ENCODE data around the gene MDP1.

The MDP1 gene

DNA sequence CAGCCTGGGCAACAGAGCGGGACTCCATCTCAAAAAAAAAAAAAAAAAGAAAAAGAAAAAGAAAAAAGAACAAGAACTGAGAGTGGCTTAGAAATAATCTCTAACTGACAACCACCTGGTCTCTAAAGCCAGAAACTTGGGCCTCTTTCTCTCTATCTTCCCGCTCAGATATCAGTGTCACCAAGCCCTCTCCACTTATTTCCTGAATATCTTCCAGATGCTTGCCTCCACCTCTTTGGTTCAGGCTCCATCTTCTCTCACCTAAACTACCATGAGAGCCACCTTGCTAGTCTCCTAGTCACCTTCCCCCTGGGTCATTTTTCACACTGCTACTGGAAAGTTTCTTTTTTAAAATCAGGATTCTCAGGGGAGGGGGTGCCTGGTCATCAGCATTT is 18.8 kb downstream of the MDP1 start:
- DNase-seq: no peak

DNA sequence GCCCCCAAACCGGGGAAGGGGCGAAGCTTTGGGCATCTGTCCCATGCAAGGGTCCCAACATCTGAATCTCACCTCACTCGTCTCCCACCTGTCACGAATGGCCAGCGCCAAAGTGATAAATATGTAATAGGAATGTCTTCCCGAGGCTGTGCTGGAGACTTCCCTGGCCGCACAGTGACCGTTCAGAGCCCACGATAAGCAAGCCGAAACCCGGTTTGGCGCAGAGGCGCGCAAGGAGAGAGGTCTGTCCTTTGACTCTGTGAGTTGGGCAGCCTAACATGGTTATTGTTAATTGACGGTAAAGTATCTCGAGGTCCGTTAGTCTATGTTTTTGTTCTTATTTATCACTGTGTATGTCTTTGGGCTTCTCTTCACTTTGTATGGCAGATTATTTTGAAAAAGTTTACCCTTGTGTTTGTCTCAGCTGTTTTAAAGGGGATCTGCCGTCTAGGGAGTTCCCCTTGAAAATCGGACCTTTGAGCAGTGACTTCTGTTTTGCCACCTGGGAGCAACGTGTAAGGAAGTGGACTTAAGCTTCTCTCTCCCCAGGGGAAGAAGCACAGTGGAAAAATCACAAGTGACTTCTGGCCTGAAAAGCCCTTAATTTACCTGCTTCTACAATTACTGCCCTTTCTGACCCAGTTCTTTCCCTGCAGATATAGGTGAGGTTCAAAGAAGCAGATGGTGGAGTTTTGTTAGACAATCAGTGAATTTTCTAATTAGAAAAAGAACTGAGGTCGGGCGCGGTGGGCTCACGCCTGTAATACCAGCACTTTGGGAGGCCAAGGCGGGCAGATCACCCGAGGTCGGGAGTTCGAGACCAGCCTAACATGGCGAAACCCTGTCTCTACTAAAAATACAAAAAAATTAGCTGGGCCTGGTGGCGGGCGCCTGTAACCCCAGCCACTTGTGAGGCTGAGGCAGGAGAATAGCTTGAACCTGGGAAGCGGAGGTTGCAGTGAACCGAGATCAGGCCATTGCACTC is 19.5 kb downstream of the MDP1 start:
- no peak for DNase-seq

DNA sequence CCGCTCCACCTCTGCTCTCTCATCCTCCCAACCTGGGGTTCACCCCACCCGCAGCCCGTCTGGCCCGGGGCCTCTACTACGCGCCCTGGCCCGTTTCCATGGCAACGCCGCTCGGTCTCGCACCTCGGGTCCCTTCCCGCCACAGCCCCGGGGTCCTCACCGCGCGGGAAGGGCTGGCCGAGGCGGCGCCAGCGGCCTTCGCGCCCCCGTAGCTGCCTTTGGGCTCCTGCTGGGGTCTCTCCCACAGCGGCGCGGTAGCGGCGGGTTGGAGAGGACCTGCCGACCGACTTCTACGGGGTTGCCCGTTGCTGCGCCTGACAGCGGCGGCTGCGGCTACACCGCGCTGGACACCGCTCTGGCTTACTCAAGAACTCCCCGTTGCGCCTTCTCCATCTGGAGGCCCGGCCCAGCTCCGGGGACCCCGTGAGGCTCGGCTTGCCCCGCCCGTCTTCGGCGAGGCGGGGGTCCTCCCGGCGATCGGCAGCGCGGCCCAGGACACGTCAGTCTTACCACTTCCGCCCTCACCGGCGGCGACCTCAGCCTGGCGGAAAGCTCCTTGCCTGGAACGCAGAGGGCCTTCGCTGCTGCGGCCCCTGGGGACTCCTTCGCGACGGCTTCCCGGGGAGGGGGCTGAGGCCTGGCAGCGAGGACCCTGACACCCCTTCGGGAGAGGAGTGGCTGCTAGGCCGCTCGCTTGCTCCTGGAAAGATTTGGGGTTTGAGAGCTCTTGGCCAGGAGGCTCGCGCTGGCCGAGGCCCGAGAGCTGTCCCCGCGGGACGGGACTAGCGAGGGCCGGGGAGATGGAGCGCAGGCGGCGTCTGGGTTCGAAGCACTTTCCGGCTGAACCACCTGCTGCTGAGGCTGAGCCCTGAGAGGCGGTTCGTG is 20.4 kb downstream of the MDP1 start, which contains the start of gene TM9SF1:
Gene TM9SF1, minus strand, starts transcription at position 256 of the 885 bp plus-strand sequence. CDS start 422 bp downstream, outside the sequence.
- DNase-seq: peak; percentile 67 to 74

DNA sequence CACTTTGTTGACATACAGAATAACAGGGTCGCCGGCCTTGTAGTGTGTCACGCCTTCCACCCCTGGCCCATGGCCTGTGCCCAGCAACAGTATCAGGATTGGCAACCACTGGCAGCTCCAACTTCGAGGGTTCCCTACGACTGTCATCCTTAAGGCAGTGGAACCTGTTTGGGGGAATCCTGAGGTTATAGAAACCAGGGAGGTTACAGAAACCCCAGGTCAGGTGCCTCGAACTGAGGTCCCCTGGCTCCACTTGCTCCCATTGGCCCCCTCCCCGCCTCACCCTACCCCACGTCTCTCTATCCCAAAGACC is 21.0 kb downstream of the MDP1 start:
- no peak for DNase-seq

DNA sequence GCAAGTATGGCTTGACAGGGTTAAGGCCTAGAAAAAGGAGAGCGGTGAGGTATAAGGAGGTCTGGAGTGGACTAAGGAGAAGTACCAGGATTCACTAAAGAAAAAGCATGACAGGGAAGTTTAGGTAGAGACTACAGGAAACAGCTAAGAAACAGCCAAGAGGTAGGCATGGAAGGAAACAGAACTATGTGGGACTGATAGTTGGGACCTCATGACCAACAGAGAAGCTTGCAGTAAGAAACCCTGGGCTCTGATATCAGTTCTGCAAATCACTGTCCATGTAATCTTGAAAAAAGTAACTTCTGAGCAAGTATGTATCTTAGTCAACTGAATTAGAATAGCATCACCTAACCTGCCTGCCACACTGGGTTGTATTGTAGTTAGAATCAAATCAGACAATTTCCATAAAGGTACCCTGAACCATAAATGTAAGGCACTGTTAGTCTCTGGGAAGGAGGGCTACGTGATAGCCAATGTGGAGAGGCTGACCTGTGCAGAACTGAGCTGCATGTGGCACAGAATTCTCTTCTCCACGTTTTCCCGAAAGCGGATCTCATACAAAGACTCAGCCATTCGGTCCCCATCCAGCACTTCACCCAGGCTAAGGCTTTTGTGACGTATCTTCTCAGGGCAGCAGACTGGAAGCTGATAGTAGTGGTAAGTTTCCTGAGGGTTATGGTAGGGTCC is 21.5 kb downstream of the MDP1 start:
- DNase-seq: no peak

DNA sequence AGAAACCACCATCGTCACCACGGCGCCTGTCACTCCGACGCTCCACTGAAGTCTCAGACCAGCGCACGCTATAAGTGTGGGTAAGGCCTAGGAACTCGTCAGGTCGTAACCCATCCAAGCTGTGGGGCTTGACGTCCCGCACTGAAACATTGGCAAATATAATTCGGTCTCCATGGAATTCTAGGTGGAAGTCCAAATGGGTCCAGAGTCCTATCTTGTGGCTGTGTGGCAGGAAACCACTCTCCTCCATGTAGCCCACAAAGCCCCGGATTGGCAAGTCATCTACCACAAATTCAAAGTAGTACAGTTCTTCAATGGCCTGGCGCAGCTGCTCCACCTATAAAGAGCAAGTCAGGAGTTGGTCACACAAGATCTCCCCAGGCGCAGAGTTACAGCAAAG is 22.9 kb downstream of the MDP1 start:
- DNase-seq: no peak

DNA sequence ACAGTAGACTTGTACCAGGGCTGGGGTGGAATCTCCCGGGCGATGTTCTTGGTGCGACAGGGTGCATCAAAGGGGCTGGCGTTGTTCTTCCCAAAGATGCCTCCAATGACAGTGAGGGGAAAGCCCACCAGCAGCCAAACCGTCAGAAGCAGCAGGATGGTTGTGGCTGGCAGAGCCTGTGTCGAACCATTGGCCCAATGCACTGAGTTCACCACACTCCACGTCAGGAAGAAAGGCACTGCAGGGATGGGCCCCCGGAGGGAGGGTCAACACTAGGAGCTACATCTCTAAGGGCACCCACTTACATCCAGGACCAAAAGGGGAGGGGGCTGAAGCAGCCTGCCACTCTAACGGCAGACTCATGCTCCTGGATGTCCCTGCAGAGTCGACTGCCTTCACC is 25.4 kb downstream of the MDP1 start:
- DNase-seq: no peak

DNA sequence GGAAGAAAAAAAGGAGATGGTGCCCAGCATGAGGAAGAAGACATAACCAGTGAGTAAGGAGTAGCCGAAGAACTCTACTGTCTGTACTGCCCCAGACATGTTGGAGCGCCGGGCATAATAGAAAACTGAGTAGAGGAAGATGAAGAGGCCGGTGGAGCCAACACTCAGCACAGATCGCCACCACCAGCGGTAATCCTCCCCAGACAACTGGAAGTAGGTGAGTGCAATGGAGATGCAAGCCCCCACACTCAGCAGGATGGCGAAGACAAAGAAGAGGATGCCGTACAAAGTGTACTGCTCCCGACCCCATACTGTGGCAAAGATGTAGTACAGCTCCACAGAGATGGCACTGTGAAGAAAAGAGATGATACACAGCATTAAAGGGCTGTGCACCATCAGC is 26.4 kb downstream of the MDP1 start:
- no peak for DNase-seq

DNA sequence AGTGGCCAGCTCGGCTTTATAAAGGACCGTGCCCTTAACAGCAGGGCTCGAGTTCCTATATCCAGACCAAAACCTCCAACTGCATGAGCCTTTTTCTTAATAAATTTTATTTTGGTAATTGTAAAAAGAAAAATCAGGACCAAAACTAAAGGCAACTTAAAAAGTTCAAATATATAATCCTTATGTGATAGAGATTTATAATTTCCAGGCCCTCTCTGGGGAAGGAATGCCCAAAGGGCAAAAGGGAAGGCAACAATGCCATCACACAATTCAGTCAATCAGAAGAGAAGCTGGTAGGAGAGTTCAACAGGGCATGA is 26.8 kb downstream of the MDP1 start:
- no peak for DNase-seq

DNA sequence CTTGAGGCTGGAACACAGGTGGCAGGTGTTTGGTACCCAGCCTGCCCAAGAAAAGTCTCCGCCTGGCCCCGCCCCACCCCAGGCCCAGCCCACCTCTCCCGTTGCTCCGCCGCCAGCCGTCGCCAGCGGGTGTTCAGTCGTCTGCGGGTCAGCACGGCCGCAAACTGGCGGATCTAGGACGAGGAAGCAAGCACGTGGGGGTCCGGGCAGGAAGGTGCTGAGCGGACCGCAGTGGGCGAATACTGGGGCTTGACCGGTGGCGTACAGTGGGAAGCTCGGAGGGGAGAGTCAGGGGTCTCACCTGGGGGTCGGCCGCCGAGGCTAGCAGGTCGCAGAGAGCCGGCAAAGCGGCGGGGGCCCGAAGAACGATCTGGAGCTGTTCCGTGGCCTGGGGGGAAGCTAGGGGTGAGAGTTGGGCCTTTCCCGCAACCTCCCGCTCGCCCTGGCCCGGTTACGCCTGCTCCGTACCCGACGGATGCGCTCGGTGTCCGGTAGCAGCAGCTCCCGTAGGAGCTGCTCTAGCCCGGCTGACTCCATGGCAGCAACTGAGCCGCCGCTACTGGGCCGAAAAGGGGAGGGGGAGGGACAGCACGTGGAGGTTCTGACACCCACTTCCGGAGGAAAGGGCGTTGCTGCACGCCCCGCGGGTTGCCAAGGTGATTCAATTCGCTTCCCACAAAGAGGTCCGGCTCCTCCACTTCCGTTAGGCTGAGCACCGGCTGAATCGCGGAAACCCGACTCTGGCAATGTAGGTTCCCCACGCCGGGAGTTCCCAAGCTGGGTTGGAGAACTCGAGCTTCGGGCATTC is 27.4 kb downstream of the MDP1 start, which contains the start of gene IPO4:
Gene IPO4, minus strand, starts transcription at position 566 of the 808 bp plus-strand sequence. Its CDS starts 29 bp downstream, at position 537.
- DNase-seq: peak; percentile 81 to 96

DNA sequence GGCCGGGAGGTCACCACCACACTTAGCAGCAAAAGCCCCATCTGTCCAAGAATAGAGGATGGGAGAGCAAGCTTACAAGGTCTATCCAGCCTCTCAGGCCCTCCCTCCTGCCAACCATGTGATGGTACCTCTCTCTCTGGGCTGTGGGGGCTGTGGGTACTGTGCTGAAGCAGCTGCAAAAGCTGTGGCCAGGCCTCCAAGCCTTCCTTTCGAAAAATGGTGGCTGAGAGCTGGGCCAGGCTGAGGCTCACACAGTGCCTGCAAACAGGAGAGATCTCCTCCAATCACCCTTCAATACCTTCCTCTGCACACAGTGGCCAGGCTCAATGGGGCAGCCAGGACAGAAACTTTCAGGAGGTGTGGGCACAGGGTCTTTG is 28.3 kb downstream of the MDP1 start:
- DNase-seq: no peak

DNA sequence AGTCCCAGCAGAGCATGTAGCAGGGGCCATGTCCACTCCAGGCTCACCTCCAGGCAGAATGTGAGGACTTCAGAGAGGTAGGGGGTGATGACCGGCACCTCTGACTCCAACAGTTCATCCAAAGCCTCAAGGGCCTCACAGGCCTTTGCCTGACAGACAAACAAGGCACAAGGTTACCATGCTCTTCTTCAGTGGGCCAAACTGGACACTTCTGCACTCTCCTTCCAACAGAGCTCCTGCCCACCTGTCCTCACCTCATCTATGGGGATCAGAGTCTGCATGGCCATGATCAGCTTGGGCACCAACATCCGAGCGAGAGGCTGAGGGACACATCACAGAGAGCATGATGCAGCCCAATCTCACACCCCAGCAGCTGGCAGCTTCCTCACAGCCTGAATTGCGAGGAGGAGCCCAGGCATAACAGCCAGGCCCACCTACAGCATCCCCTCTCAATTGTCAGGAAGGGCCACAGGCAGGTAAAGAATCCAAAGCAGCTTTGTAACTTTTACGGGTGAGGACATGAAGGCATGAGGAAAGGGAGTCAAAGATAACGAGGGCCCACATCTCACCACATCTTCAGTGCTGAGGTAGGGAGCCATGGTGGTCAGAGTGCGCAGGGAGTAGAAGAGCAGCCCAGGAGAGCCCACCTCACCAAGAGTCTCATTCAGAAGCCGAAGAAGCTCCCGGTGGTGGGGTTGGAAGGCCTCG is 28.9 kb downstream of the MDP1 start:
- no peak for DNase-seq

DNA sequence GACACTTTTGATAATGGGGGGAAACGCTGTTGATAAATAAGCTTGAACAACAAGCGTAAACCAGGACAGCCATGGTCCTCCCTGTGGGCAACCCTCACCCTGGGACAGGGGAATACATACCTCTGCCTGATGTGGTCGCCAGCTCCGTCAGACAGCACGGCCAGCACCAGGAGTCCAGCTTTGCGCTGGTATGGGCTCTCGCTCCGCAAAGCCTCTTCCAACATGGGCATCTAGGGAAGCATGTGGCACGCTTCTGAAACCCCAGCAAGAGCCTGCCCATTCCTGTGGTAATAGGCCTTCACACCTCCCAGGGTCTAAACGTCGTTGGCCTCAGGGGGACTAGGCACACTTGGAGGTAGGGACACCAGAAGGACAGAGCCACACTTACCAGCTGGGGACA is 30.1 kb downstream of the MDP1 start:
- no peak for DNase-seq

DNA sequence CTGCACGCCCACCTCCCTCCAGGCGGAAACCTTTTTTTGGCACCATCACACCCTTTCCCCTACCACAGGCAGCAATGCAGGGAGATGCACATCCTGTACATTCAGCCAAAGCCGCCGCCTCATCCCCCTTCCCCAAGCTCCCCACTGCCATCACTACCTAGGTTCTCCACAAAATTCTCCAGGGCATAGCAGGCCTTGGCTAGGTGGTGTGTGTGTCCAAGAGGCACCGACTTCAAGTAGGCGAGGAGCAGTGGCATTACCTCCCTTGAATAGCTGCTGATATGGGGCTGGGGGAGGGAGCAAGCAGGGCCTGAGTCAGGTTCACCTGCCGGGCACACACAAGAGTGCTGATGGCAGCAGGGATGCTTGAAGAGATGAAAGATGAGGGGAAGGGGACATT is 30.8 kb downstream of the MDP1 start:
- DNase-seq: no peak

DNA sequence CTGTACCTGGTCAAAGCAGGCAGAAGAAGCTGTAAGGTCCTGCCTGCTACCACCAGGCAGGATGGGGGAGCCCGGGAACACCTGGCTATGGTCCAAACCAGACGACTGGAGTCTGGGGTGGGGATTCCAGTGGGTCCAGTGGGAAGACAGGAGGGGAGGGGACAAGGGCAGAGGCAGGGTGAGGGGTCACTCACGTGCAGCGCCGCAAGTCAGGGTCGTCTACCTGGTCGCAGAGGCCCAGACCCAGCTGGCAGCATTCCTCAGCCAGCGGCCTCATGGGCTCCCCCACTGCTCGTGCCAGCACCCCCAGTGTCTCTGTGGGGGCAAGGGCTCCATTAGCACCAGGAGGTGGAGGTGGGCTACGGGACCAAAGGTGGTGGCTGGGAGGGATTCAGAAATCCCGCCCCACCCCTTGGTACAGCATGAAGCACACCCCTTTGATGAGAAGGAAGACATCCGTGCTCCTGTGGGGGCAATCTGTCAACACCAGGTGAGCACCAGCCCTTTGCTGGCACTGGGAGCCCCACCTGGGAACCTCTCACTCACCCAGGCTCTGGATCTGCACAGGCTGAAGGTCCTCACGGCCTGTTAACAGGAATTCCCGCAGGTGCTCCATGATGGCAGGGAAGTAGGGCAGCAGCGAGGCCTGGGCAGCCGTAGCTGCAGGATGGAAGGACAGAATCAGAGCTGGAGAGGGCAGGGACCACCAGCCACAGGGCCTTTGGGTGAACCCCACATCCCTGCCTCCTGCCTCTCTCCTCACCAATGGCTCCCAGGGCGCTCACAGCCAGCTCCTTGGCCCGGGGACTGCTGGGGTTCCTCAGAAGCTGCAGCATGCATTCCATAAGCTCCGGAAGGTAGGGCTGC is 31.5 kb downstream of the MDP1 start:
- DNase-seq: no peak

DNA sequence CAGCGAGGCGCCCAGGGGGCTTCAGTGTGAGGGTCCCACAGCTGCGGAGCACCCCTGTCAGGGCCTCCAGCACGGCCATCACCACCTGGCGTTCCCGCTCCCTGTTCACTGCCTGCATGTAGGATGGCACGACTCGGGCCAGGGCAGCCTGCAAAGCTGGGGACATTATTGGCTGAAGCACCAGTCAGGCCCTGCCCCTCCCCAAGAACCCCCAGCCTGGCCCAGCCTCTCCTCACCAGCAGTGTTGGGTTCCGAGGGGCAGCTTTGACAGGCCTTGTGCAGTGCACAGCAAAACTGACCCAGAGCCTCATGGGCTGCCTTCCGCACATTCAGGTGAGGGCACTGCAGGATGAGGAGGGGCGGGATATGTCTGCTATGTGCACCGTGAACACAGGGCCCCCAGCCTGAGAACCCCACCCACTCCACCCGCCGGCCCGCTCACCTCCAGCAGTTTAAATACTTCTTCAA is 32.8 kb downstream of the MDP1 start:
- no peak for DNase-seq

DNA sequence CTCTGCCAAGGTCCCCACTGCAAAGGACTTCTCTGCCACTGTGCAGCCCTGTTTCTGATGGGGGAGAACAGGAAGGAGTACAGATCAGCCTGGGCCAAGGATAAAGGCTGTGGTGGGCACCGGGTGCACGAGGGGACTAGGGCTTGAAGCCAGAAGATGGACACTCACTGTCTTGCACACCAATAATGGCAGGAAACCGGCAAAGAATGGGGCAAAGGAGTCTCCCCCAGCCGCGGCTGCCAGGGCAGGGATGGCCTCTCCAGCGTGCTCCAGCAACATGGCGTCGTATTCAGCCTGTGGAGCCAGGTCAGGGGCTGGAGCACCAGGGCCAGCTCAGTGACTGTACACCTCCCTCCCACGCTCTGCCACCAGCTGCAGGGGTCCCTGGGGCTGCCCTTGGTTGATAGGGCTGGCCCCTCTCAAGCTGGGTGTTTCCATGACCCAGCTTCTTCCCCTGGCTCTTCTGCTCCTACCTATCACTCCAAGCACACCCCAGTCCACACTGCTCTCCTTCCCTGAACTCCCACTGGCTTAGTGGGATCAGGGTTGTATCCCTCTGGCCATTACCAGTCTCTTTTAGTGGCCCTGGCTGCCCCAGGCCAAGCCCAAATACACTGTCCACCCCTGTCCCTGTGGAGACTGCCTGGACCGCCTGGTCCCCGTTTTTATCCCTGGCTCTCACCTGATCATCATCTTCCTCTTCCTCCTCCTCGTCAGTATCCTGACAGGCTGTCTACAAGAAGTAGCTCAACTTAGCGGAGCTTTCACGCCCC is 33.6 kb downstream of the MDP1 start:
- no peak for DNase-seq

DNA sequence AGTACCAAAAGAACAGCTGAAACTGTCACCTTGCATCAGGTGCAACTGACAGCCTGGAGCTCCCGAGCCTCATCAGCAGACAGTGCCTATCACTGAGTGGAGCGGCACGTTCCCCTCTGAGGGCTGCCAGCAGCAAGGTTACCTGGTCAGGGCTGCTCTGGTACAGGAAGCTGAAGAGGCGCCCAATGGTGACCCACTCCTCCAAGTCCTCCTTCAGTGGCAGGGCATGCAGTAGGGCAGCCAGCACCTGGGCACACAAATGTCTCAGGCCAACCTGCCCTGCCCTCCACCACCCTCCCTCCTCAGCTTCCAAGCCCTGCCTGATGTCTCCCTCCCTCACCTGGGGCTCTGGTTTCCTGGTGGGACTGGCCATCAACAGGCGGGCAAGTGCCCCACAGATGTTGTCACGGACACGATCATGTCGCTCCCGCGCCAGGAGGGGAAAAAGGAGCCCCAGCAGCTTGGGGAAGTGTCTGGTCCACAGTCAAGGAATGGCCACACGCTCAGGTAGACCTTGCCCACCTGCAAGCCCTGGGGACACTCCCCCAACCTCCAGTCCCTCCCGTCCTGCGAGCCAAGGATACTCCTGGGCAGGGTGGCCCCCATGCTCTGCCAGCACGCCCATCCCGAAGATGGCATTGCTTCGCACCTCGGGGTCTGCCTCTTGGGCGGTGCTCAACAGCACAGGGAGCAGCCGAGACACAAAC is 34.3 kb downstream of the MDP1 start:
- no peak for DNase-seq
